PFSK-1 (cell line): ENCODE measurements around the gene POLG.

Experiments used
- FOXP2 ChIP-seq: optimal IDR thresholded peaks from 2 replicates; pipeline ENCODE3; 2011; ENCODE audit warnings: borderline replicate concordance, control low read depth, inconsistent platforms; ENCODE audit not compliant: insufficient read depth; ENCODE audit errors: extremely low read length, extremely low read depth
- POLR2AphosphoS5 ChIP-seq: IDR thresholded peaks from 2 replicates; pipeline ENCODE4 v1.6.1; 2012; ENCODE audit warnings: low read depth, mild to moderate bottlenecking, control low read depth, low read length, moderate library complexity
- REST ChIP-seq, 2 experiments: IDR thresholded peaks; 2 replicates each; pipeline versions ENCODE4 v1.6.1 to v1.8.0; 2011 to 2012; ENCODE audit warnings: low read depth in 2 of 2, low read length in 2 of 2, control low read depth in 1 of 2, inconsistent platforms in 1 of 2, mild to moderate bottlenecking in 1 of 2, moderate library complexity in 1 of 2; ENCODE audit not compliant: insufficient read depth in 1 of 2
- SIN3A ChIP-seq: IDR thresholded peaks from 2 replicates; pipeline ENCODE4 v1.6.1; 2012; ENCODE audit warnings: mild to moderate bottlenecking, low read length, moderate library complexity, borderline replicate concordance; ENCODE audit not compliant: insufficient read depth
- TAF1 ChIP-seq: IDR thresholded peaks from 2 replicates; pipeline ENCODE4 v1.6.1; 2012; ENCODE audit warnings: low read length, control low read depth, borderline replicate concordance; ENCODE audit not compliant: insufficient read depth

The POLG gene

GRCh38 chr15:89365462-89366065 lies 30.9 kb upstream of the POLG start:
- no peak for TF ChIP-seq TAF1
- TF ChIP-seq FOXP2 = no peak
- TF ChIP-seq REST (IDR thresholded peaks at IDR 0.05; ENCODE audit: insufficient read depth in 1 of 2, low read depth in 2 of 2, low read length in 2 of 2) = no peak

GRCh38 chr15:89364741-89365450 lies 30.3 kb upstream of the POLG start:
- peak; percentile 75 to 90 for TF ChIP-seq REST (IDR thresholded peaks at IDR 0.05; ENCODE audit: insufficient read depth in 1 of 2, low read depth in 2 of 2, low read length in 2 of 2)
- TF ChIP-seq TAF1 = no peak
- TF ChIP-seq SIN3A = no peak

GRCh38 chr15:89364341-89364740 lies 29.7 kb upstream of the POLG start:
- TF ChIP-seq FOXP2 = no peak
- TF ChIP-seq POLR2AphosphoS5 = no peak
- no peak; a peak in 1 of 4 replicates for TF ChIP-seq REST (IDR thresholded peaks at IDR 0.05; ENCODE audit: insufficient read depth in 1 of 2, low read depth in 2 of 2, low read length in 2 of 2)
- TF ChIP-seq SIN3A = no peak
- no peak for TF ChIP-seq TAF1

- TF ChIP-seq POLR2AphosphoS5 (no peak), SIN3A (no peak), FOXP2 (no peak), REST (IDR thresholded peaks at IDR 0.05; ENCODE audit: insufficient read depth in 1 of 2, low read depth in 2 of 2, low read length in 2 of 2) (no peak), TAF1 (no peak)
Measured at GRCh38 chr15:89363770-89364169, 29.1 kb upstream of the POLG start.
